Measurements from ENCODE around the gene RUBCN.
"Not testable (repeated sequence)": the region's sequence is repeated elsewhere in the genome, so short reads cannot be mapped to it uniquely, and the experiment has no call there.

The RUBCN gene

DNA sequence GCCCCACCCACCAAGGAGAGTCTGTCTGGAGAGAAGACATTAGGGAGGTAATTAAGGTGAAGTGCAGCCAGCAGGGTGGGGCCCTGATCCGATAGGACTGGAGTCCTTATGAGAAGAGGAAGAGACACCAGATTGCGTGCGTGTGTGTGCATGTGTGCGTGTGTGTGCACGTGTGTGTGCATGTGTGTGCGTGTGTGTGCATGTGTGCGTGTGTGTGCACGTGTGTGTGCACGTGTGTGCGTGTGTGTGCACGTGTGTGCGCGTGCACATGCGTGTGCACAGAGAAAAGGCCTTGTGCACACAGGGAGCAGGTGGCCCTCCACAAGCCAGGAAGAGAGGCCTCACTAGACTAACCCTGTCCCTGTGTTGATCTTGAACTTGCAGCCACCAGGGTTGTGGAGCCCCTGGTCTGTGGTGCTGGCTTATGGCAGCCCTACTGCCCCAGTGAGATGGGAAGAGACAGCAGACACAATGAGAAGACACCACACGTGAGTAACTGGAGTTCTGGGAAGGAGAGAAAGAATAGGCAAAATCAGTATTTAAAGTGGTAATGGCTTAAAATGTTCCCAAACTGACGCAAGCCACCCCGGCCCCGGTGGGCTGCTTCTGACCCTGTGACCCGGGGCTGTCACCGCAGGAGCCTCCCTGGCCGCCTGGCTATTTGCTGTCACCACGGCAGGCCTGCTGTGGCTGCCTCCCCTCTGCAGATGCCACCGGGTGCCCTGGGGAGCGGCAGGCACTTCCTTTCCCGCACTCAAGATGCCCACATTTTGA, 73.2 kb downstream of the RUBCN start:
- not testable (repeated sequence) for H3K9ac ChIP-seq (ENCODE audit: low read depth, low read length); H3K9me3 ChIP-seq (ENCODE audit: control insufficient read depth, insufficient read depth, low read length); H3K4me3 ChIP-seq (ENCODE audit: low read depth, low read length); H3K4me1 ChIP-seq (ENCODE audit: control insufficient read depth, insufficient read depth, low read length); H3K36me3 ChIP-seq (ENCODE audit: control insufficient read depth, insufficient read depth, low read length); H3K27me3 ChIP-seq (ENCODE audit: control insufficient read depth, insufficient read depth, low read length)

DNA sequence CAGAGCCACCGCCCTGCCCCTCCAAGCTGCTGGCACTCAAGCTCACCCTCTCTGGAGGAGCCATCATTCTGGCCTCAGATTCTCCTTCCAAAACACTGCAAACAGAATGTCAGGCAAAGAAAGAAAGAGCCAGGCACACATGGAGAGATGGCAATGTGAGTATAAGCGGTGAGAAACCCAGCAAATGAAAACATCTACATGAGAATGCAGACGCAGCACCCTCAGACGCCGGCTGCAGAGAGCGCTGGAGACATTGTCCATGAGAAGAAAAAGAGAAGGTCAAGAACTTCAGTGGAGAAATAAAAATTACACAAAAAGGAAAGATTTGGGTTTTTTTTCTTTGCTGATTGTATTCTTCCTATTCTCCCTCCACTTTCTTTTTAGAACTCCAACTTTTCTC, 74.4 kb downstream of the RUBCN start:
- H3K36me3 ChIP-seq (ENCODE audit: control insufficient read depth, insufficient read depth, low read length); H3K4me1 ChIP-seq (ENCODE audit: control insufficient read depth, insufficient read depth, low read length); H3K9ac ChIP-seq (ENCODE audit: low read depth, low read length); H3K4me3 ChIP-seq (ENCODE audit: low read depth, low read length); H3K27me3 ChIP-seq (ENCODE audit: control insufficient read depth, insufficient read depth, low read length); H3K9me3 ChIP-seq (ENCODE audit: control insufficient read depth, insufficient read depth, low read length): not testable (repeated sequence)

DNA sequence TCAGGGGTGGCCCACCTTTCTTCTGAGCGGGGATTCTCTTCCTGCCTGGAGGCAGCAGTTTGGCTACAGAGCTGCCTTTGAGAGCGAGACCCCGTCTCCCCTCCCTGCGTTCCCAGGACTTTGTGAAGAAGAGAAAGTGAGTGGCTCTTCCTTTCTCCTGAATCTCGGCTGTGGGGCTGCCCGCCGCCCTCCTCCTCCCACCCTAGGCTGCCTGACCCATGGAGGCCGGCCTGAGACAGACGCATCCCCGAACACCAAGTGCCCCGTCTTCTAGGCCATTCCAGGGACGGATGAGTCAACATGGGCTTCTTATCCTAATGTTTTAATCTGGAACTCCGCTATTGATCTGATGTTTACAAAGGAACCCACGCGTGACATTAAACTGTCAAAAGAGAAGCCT, 74.8 kb downstream of the RUBCN start:
- not testable (repeated sequence) for H3K9ac ChIP-seq (ENCODE audit: low read depth, low read length); H3K9me3 ChIP-seq (ENCODE audit: control insufficient read depth, insufficient read depth, low read length); H3K4me1 ChIP-seq (ENCODE audit: control insufficient read depth, insufficient read depth, low read length); H3K4me3 ChIP-seq (ENCODE audit: low read depth, low read length); H3K36me3 ChIP-seq (ENCODE audit: control insufficient read depth, insufficient read depth, low read length); H3K27me3 ChIP-seq (ENCODE audit: control insufficient read depth, insufficient read depth, low read length)

DNA sequence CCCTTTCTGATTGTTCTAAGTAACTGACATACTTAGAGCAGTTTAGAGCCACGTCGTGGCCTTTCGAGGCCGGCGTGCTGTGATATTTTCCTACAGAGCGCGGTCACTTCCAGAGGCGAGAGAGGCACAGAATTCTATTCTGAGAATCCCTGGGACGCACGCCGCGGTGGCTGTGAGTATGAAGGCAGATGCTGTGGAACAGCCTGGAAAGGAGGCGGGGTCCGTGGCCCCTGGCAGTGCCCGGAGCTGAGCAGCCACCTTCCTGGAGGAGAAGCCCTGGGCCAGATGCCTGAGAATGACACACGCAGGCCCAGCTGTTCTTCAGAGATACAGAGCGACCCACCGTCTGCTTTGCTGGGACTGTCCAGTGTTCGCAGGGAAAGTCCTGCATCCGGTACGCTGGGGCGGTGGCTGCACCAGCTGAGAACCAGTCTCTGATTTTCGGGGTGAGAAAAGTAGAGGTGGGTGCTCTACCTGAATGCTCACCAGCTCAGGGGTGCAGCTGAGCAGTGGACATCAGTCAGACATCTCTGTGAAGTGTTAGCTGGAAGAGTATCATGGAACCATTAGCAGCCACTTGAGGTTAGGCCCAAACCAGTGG, 75.4 kb downstream of the RUBCN start:
- H3K27me3 ChIP-seq (ENCODE audit: control insufficient read depth, insufficient read depth, low read length); H3K9me3 ChIP-seq (ENCODE audit: control insufficient read depth, insufficient read depth, low read length); H3K4me3 ChIP-seq (ENCODE audit: low read depth, low read length); H3K9ac ChIP-seq (ENCODE audit: low read depth, low read length); H3K36me3 ChIP-seq (ENCODE audit: control insufficient read depth, insufficient read depth, low read length); H3K4me1 ChIP-seq (ENCODE audit: control insufficient read depth, insufficient read depth, low read length): not testable (repeated sequence)

DNA sequence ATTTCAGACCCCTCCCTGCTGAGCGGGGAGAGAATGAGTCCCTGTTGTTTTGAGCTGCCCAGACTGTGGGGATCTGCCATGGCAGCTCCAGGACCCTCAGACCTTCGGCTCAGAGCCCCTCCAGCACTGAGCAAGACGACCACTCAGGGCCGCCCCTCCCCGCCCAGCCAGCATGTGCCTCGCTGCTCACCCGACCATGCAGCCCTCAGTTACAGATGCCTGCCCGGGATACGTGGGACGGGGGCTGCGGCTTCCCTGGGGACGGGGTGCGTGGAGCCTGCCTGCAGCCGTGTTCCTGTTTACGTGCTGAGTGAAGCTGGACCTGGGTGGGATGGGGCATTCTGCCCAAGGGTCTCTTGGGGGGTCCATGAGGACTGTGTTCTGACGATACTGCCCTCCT, 77.0 kb downstream of the RUBCN start:
- H3K36me3 ChIP-seq (ENCODE audit: control insufficient read depth, insufficient read depth, low read length); H3K4me3 ChIP-seq (ENCODE audit: low read depth, low read length); H3K9me3 ChIP-seq (ENCODE audit: control insufficient read depth, insufficient read depth, low read length); H3K9ac ChIP-seq (ENCODE audit: low read depth, low read length); H3K4me1 ChIP-seq (ENCODE audit: control insufficient read depth, insufficient read depth, low read length); H3K27me3 ChIP-seq (ENCODE audit: control insufficient read depth, insufficient read depth, low read length): not testable (repeated sequence)

DNA sequence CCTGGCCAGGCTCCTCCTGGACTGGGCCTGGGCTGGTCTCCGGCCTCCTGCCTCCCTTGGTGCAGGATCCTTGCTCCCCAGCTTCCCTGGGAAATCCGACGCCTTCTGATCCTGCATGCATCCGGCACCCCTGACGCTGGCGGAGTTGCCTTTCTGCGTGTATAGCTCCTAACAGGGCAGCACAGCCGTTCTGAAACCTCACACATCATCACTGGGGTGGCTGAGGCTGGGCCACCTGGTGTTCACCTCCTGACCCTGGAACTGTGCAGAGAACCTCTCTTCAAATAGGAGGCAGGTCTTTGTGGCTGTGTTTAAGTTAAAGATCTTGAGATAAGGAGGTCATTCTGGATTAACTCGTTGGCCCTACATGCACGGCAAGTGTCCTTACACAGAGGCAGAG, 77.6 kb downstream of the RUBCN start:
- H3K36me3 ChIP-seq (ENCODE audit: control insufficient read depth, insufficient read depth, low read length); H3K9me3 ChIP-seq (ENCODE audit: control insufficient read depth, insufficient read depth, low read length); H3K9ac ChIP-seq (ENCODE audit: low read depth, low read length); H3K27me3 ChIP-seq (ENCODE audit: control insufficient read depth, insufficient read depth, low read length); H3K4me1 ChIP-seq (ENCODE audit: control insufficient read depth, insufficient read depth, low read length); H3K4me3 ChIP-seq (ENCODE audit: low read depth, low read length): not testable (repeated sequence)

DNA sequence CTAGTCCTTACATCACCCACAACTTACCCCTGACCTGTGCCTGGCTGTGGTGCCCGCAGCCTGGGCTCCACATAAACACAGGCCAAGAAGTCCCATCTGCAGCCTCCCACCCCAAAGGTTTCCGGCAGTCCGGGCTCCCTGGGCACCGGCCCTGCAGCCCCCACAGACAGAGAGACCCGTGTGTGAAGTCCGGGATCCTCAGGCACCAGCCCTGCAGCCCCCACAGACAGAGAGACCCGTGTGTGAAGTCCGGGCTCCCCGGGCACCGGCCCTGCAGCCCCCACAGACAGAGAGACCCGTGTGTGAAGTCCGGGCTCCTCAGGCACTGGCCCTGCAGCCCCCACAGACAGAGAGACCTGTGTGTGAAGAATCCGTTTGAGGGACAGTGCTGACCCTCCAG, 78.0 kb downstream of the RUBCN start:
- H3K9ac ChIP-seq (ENCODE audit: low read depth, low read length); H3K4me3 ChIP-seq (ENCODE audit: low read depth, low read length); H3K27me3 ChIP-seq (ENCODE audit: control insufficient read depth, insufficient read depth, low read length); H3K36me3 ChIP-seq (ENCODE audit: control insufficient read depth, insufficient read depth, low read length); H3K9me3 ChIP-seq (ENCODE audit: control insufficient read depth, insufficient read depth, low read length); H3K4me1 ChIP-seq (ENCODE audit: control insufficient read depth, insufficient read depth, low read length): not testable (repeated sequence)

DNA sequence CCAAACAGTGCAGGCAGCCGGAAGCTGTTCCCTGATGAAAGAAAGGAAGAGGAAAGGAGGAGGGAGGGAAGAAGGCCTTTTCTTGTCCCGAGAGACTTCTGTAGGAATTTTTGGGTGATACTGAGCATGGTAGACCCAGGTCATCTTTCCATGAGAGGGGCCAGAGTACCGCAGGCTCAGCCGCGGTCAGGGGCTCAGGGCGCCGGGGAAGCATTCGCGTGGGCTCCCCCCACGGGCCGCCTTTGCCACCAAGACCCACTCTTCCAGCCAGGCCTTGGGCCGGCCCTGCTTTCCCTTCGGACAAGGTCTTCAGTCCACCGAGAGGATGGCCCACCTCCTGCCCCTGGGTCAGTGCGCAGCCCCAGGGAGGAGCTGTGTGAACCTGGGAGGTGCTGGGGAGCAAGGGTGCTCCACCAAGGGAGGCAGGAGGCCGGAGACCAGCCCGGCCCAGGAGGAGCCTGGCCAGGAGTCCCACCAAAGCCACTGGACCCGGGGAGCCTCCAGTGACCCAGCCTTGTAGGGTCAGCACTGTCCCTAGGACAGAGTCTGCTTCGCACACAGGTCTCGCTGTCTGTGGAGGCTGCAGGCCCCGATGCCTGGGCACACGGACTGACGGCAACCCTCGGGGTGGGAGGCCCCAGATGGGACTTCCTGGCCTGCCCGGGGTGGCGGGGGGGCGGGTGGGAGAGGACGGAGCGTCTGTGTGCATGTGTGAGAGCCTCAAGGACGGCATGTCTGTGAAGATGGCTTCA, 79.0 kb downstream of the RUBCN start:
- not testable (repeated sequence) for H3K4me1 ChIP-seq (ENCODE audit: control insufficient read depth, insufficient read depth, low read length); H3K9me3 ChIP-seq (ENCODE audit: control insufficient read depth, insufficient read depth, low read length); H3K36me3 ChIP-seq (ENCODE audit: control insufficient read depth, insufficient read depth, low read length); H3K9ac ChIP-seq (ENCODE audit: low read depth, low read length); H3K4me3 ChIP-seq (ENCODE audit: low read depth, low read length); H3K27me3 ChIP-seq (ENCODE audit: control insufficient read depth, insufficient read depth, low read length)

DNA sequence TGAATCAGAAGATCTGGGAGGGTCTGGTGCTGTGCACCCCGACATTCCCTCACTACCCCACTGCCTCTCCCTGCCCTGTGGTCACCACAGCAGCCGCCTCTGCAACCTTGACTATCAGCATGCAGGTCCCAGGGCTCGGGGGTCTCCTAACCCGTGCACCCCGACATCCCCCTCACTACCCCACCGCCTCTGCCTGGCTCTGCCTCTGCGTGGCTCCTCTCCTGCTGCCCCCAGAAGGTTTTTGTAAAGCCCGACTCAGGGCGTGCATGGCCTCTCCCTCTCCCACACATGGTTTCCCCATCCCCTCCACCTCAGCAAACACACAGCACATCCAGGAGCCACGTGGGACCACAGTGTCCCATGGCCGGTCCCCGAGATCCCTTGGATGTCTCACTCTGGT, 79.7 kb downstream of the RUBCN start:
- H3K36me3 ChIP-seq (ENCODE audit: control insufficient read depth, insufficient read depth, low read length); H3K4me1 ChIP-seq (ENCODE audit: control insufficient read depth, insufficient read depth, low read length); H3K27me3 ChIP-seq (ENCODE audit: control insufficient read depth, insufficient read depth, low read length); H3K4me3 ChIP-seq (ENCODE audit: low read depth, low read length); H3K9ac ChIP-seq (ENCODE audit: low read depth, low read length); H3K9me3 ChIP-seq (ENCODE audit: control insufficient read depth, insufficient read depth, low read length): not testable (repeated sequence)

DNA sequence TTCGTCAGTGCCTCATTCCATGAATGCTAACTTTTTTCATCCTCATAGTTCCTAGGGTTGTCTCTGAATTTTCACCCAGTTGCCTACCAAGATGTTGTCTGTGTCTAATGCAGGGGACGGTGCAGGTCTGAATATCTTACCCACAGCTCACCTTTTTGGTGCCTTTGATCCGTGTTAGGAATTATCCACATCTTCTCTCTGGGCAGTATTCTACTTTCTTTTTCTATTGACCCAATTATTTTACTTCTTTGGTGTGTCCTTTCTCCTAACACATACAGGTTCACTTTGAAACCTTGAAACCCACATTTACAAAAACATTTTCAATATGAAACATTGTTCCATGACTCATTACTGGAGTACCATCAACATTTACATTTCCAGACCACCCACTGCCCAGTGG, 80.6 kb downstream of the RUBCN start:
- H3K4me3 ChIP-seq (ENCODE audit: low read depth, low read length); H3K9ac ChIP-seq (ENCODE audit: low read depth, low read length); H3K27me3 ChIP-seq (ENCODE audit: control insufficient read depth, insufficient read depth, low read length); H3K36me3 ChIP-seq (ENCODE audit: control insufficient read depth, insufficient read depth, low read length); H3K4me1 ChIP-seq (ENCODE audit: control insufficient read depth, insufficient read depth, low read length); H3K9me3 ChIP-seq (ENCODE audit: control insufficient read depth, insufficient read depth, low read length): not testable (repeated sequence)

DNA sequence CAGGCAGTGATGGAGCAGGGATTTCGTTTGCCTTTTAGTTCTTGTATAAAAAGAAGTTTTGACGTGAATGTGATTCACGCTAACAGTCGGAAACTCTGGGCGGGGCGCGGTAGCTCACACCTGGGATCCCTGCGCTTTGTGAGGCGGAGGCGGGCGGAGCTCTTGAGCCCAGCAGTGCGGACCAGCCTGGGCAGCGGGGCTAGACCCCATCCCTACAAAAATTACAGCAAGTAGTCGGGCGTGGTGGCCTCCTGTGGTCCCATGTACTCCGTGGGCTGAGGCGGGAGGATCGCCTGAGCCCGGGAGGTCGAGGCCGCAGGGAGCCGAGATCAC, 81.7 kb downstream of the RUBCN start:
- H3K4me1 ChIP-seq (ENCODE audit: control insufficient read depth, insufficient read depth, low read length); H3K36me3 ChIP-seq (ENCODE audit: control insufficient read depth, insufficient read depth, low read length); H3K9me3 ChIP-seq (ENCODE audit: control insufficient read depth, insufficient read depth, low read length); H3K9ac ChIP-seq (ENCODE audit: low read depth, low read length); H3K27me3 ChIP-seq (ENCODE audit: control insufficient read depth, insufficient read depth, low read length); H3K4me3 ChIP-seq (ENCODE audit: low read depth, low read length): not testable (repeated sequence)
